Measurements from ENCODE around the gene BCL11A. TPM values are rescaled to one million over a fixed set of nuclear protein-coding genes. Genes with fewer than 3 reads are reported as not detected.
A peak's percentile ranks its signal among the peaks of the same experiment; 100 is the strongest.

The BCL11A gene
- total RNA-seq, 5 donors from 2014 or later (not counting 1 experiment from before 2014, with no cell fraction given), result 3.6 to 11.9 (median 5.6) TPM

GRCh38 chr2:60513191-60513590, 40.3 kb downstream of the BCL11A start:
- CTCF ChIA-PET, result no interaction called here
- peaks cover 13 to 38% of the 10 kb centered on the region in 2 donors for H3K27me3 Mint-ChIP-seq
- Histone ChIP-seq H3K27ac (ENCODE audit: low read length) (no peak overlapping the region), H3K36me3 (ENCODE audit: control insufficient read depth in 2 of 2, extremely low read depth in 1 of 2, insufficient read depth in 1 of 2, low read length in 1 of 2) (peaks cover 0 to 4% of the 10 kb centered on the region in 2 donors), H3K4me3 (ENCODE audit: control insufficient read depth in 1 of 2, extremely low read depth in 1 of 2, low read length in 1 of 2) (no peak overlapping the region), H3K27me3 (replicated peaks in 1 of 2; ENCODE audit: control insufficient read depth in 2 of 2, extremely low read depth in 1 of 2, insufficient read depth in 2 of 2, low read length in 1 of 2) (peaks cover 0 to 26% of the 10 kb centered on the region in 2 experiments), H3K4me1 (ENCODE audit: control insufficient read depth in 1 of 2, extremely low read depth in 1 of 2, insufficient read depth in 2 of 2, low read length in 2 of 2) (peaks cover 9 to 23% of the 10 kb centered on the region in 2 experiments), H3K9me3 (no peaks in the 10 kb centered on the region)
- POLR2A ChIA-PET, result no interaction called here
- 100% methylated on average over 1 of the region's 5 CpGs for WGBS (ENCODE audit: insufficient coverage)
- peaks cover 0 to 9% (median 6%) of the 10 kb centered on the region in 3 donors for H3K4me1 Mint-ChIP-seq
- DNase-seq (no peak), ATAC-seq (replicated peaks in 1 of 4) (no peak)
- H3K27ac Mint-ChIP-seq, result no peak overlapping the region
- no peaks in the 10 kb centered on the region for H3K36me3 Mint-ChIP-seq
- no peak overlapping the region for H3K4me3 Mint-ChIP-seq
- no peaks in the 10 kb centered on the region for H3K9me3 Mint-ChIP-seq

DNA sequence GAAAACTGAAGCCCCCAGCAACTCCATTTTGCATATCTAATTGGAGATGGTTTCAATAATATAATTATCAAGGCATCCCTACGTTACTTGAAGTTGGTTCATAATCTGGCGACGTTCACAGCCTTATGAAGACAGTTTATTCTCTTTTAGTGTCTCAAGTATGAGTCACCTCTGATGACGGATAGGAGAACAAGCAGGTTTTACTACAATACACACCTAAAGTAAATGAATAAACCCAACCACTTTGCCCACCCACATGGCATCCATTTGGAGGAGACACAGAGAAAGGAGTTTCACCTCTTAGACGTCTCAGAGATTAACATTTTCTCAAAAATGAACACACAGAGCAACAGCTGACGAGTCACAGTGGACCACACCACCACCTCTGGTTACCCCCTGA, 40.8 kb downstream of the BCL11A start:
- Mint-ChIP-seq H3K4me1 (peaks cover 0 to 9% (median 6%) of the 10 kb centered on the region in 3 donors), H3K36me3 (no peaks in the 10 kb centered on the region), H3K4me3 (no peak overlapping the region), H3K27me3 (peaks cover 17 to 38% of the 10 kb centered on the region in 2 donors), H3K9me3 (no peaks in the 10 kb centered on the region), H3K27ac (no peak overlapping the region)
- ChIA-PET POLR2A (no interaction called here), CTCF (interaction anchor here in 1 of 2 donors (0.6 kb wide), 1 partner anchor 49 kb away, joined by 3 read pairs; no protein-coding TSS in a partner anchor)
- H3K4me3 ChIP-seq (ENCODE audit: control insufficient read depth in 1 of 2, extremely low read depth in 1 of 2, low read length in 1 of 2), result no peak overlapping the region
- DNase-seq, result no peak
- peaks cover 0 to 4% of the 10 kb centered on the region in 2 donors for H3K36me3 ChIP-seq (ENCODE audit: control insufficient read depth in 2 of 2, extremely low read depth in 1 of 2, insufficient read depth in 1 of 2, low read length in 1 of 2)
- 70% methylated on average over 2 of the region's 6 CpGs for WGBS (ENCODE audit: insufficient coverage)
- H3K4me1 ChIP-seq (ENCODE audit: control insufficient read depth in 1 of 2, extremely low read depth in 1 of 2, insufficient read depth in 2 of 2, low read length in 2 of 2), result peaks cover 10 to 27% of the 10 kb centered on the region in 2 experiments
- no peak overlapping the region for H3K27ac ChIP-seq (ENCODE audit: low read length)
- no peak for ATAC-seq (replicated peaks in 1 of 4)
- peaks cover 0 to 26% of the 10 kb centered on the region in 2 experiments for H3K27me3 ChIP-seq (replicated peaks in 1 of 2; ENCODE audit: control insufficient read depth in 2 of 2, extremely low read depth in 1 of 2, insufficient read depth in 2 of 2, low read length in 1 of 2)
- no peaks in the 10 kb centered on the region for H3K9me3 ChIP-seq

DNA sequence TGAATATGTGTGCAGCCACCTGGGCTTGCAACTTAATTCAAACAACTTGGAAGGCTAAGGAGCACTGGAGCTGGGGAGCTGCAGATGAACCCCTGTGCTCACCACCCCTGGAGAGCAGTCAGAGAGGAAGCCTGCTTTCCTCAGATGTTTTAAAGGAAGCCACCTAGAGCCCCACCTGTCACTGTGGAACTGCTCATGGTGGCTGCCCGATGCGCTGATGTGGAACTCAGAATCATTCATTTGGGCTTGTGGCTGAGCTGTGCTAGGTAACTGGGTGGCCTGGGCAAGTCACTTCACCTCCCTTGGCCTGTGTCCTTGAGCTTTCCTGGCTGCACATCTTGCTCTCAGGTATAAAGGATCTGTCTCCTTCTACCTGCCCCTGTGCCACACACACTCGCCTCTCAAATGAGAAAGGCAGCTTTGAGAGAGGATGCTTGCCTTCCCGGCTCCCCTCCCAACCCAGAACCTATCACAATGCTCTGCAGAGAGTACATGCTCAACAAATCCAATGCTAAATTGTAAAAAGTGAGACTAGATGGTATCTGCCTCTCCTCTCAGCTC, 41.3 kb downstream of the BCL11A start:
- Histone ChIP-seq H3K36me3 (ENCODE audit: control insufficient read depth in 2 of 2, extremely low read depth in 1 of 2, insufficient read depth in 1 of 2, low read length in 1 of 2) (peaks cover 0 to 4% of the 10 kb centered on the region in 2 donors), H3K4me3 (ENCODE audit: control insufficient read depth in 1 of 2, extremely low read depth in 1 of 2, low read length in 1 of 2) (no peak overlapping the region), H3K27ac (ENCODE audit: low read length) (no peak overlapping the region), H3K27me3 (replicated peaks in 1 of 2; ENCODE audit: control insufficient read depth in 2 of 2, extremely low read depth in 1 of 2, insufficient read depth in 2 of 2, low read length in 1 of 2) (peaks cover 0 to 26% of the 10 kb centered on the region in 2 experiments), H3K4me1 (ENCODE audit: control insufficient read depth in 1 of 2, extremely low read depth in 1 of 2, insufficient read depth in 2 of 2, low read length in 2 of 2) (peaks cover 10 to 31% of the 10 kb centered on the region in 2 experiments), H3K9me3 (no peaks in the 10 kb centered on the region)
- ChIA-PET POLR2A (no interaction called here), CTCF (interaction anchor here in 1 of 2 donors (0.6 kb wide), 1 partner anchor 49 kb away, joined by 3 read pairs; no protein-coding TSS in a partner anchor)
- ATAC-seq (replicated peaks in 1 of 4), result no peak
- peaks cover 0 to 14% (median 6%) of the 10 kb centered on the region in 3 donors for H3K4me1 Mint-ChIP-seq
- H3K4me3 Mint-ChIP-seq, result no peak overlapping the region
- DNase-seq, result no peak
- no peak overlapping the region for H3K27ac Mint-ChIP-seq
- H3K36me3 Mint-ChIP-seq, result no peaks in the 10 kb centered on the region
- H3K27me3 Mint-ChIP-seq, result peaks cover 17 to 38% of the 10 kb centered on the region in 2 donors
- no peaks in the 10 kb centered on the region for H3K9me3 Mint-ChIP-seq
- WGBS (ENCODE audit: insufficient coverage), result 47% methylated on average over 2 of the region's 4 CpGs

- H3K36me3 Mint-ChIP-seq, result no peaks in the 10 kb centered on the region
- no peak overlapping the region for H3K4me3 Mint-ChIP-seq
- no peak overlapping the region for H3K4me3 ChIP-seq (ENCODE audit: control insufficient read depth in 1 of 2, extremely low read depth in 1 of 2, low read length in 1 of 2)
- no peak overlapping the region for H3K27ac ChIP-seq (ENCODE audit: low read length)
- WGBS (ENCODE audit: insufficient coverage), result no CpG with 5 or more reads among the region's 2 CpGs
- peaks cover 0 to 30% of the 10 kb centered on the region in 2 experiments for H3K27me3 ChIP-seq (replicated peaks in 1 of 2; ENCODE audit: control insufficient read depth in 2 of 2, extremely low read depth in 1 of 2, insufficient read depth in 2 of 2, low read length in 1 of 2)
- no peak for ATAC-seq (replicated peaks in 1 of 4)
- peaks cover 0 to 4% of the 10 kb centered on the region in 2 donors for H3K36me3 ChIP-seq (ENCODE audit: control insufficient read depth in 2 of 2, extremely low read depth in 1 of 2, insufficient read depth in 1 of 2, low read length in 1 of 2)
- no peaks in the 10 kb centered on the region for H3K9me3 Mint-ChIP-seq
- CTCF ChIA-PET, result no interaction called here
- POLR2A ChIA-PET, result no interaction called here
- no peaks in the 10 kb centered on the region for H3K9me3 ChIP-seq
- H3K4me1 Mint-ChIP-seq, result peaks cover 0 to 19% (median 6%) of the 10 kb centered on the region in 3 donors
- H3K4me1 ChIP-seq (ENCODE audit: control insufficient read depth in 1 of 2, extremely low read depth in 1 of 2, insufficient read depth in 2 of 2, low read length in 2 of 2), result peaks cover 10 to 30% of the 10 kb centered on the region in 2 experiments
- H3K27me3 Mint-ChIP-seq, result peaks cover 17 to 45% of the 10 kb centered on the region in 2 donors
- H3K27ac Mint-ChIP-seq, result no peak overlapping the region
- DNase-seq, result no peak
These were observed 42.7 kb downstream of the BCL11A start for GRCh38 chr2:60510713-60511112.

GRCh38 chr2:60509066-60509465, 44.4 kb downstream of the BCL11A start:
- Histone ChIP-seq H3K27me3 (replicated peaks in 1 of 2; ENCODE audit: control insufficient read depth in 2 of 2, extremely low read depth in 1 of 2, insufficient read depth in 2 of 2, low read length in 1 of 2) (peaks cover 0 to 34% of the 10 kb centered on the region in 2 experiments), H3K9me3 (no peaks in the 10 kb centered on the region), H3K27ac (ENCODE audit: low read length) (no peak overlapping the region), H3K36me3 (ENCODE audit: control insufficient read depth in 2 of 2, extremely low read depth in 1 of 2, insufficient read depth in 1 of 2, low read length in 1 of 2) (peaks cover 0 to 4% of the 10 kb centered on the region in 2 donors), H3K4me3 (ENCODE audit: control insufficient read depth in 1 of 2, extremely low read depth in 1 of 2, low read length in 1 of 2) (no peak overlapping the region), H3K4me1 (ENCODE audit: control insufficient read depth in 1 of 2, extremely low read depth in 1 of 2, insufficient read depth in 2 of 2, low read length in 2 of 2) (peaks cover 10 to 30% of the 10 kb centered on the region in 2 experiments)
- Mint-ChIP-seq H3K27ac (no peak overlapping the region), H3K4me3 (no peak overlapping the region), H3K27me3 (peaks cover 23 to 50% of the 10 kb centered on the region in 2 donors), H3K4me1 (peaks cover 0 to 10% (median 0%) of the 10 kb centered on the region in 3 donors), H3K9me3 (no peaks in the 10 kb centered on the region), H3K36me3 (no peaks in the 10 kb centered on the region)
- ATAC-seq (replicated peaks in 1 of 4), result no peak
- CTCF ChIA-PET, result no interaction called here
- 90% methylated on average over 2 of the region's 8 CpGs for WGBS (ENCODE audit: insufficient coverage)
- DNase-seq, result no peak
- POLR2A ChIA-PET, result interaction anchor here in 1 of 2 donors (0.5 kb wide), 1 partner anchor 104 kb away, joined by 4 read pairs; no protein-coding TSS in a partner anchor

DNA sequence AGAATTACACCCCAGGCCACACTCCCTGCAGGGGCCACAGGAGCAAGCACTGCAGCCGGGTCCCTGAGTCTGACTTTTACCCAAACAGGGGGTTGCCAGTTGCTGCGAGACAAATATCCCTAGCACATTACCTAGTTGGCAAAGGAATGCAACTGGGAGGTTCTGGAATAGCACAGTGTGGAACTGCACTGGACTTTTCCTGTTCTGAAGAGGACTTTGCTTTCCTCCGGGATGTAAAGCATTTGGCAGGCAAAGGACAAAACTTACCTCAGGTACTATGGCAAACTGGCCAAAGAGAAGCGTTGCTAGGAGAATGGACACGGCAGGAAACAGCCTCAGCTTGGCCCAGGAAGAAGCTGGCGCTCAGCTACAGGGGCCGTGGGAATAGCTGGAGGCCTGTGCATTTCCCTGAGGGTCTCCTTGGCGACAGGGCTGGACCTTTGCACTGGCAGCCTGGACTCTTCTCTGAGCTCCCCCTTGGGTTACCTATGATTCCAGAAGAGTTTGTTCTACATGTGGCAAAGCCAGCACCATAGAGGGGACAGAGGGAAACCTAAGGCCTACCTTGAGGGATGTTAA, 45.0 kb downstream of the BCL11A start:
- Mint-ChIP-seq H3K27me3 (peaks cover 21 to 49% of the 10 kb centered on the region in 2 donors), H3K4me3 (no peak overlapping the region), H3K36me3 (no peaks in the 10 kb centered on the region), H3K27ac (no peak overlapping the region), H3K9me3 (no peaks in the 10 kb centered on the region), H3K4me1 (peaks cover 0 to 10% (median 0%) of the 10 kb centered on the region in 3 donors)
- 76% methylated on average over 6 of the region's 8 CpGs for WGBS (ENCODE audit: insufficient coverage)
- H3K36me3 ChIP-seq (ENCODE audit: control insufficient read depth in 2 of 2, extremely low read depth in 1 of 2, insufficient read depth in 1 of 2, low read length in 1 of 2), result no peaks in the 10 kb centered on the region
- H3K4me3 ChIP-seq (ENCODE audit: control insufficient read depth in 1 of 2, extremely low read depth in 1 of 2, low read length in 1 of 2), result peak overlapping the region in 1 of 2 donors; percentile 2
- H3K27me3 ChIP-seq (replicated peaks in 1 of 2; ENCODE audit: control insufficient read depth in 2 of 2, extremely low read depth in 1 of 2, insufficient read depth in 2 of 2, low read length in 1 of 2), result peaks cover 0 to 29% of the 10 kb centered on the region in 2 experiments
- ATAC-seq (replicated peaks in 1 of 4) (no peak), DNase-seq (no peak)
- H3K27ac ChIP-seq (ENCODE audit: low read length), result no peak overlapping the region
- ChIA-PET POLR2A (no interaction called here), CTCF (interaction anchor here in 1 of 2 donors (0.7 kb wide), 1 partner anchor 78 kb away, joined by 3 read pairs; no protein-coding TSS in a partner anchor)
- peaks cover 10 to 30% of the 10 kb centered on the region in 2 experiments for H3K4me1 ChIP-seq (ENCODE audit: control insufficient read depth in 1 of 2, extremely low read depth in 1 of 2, insufficient read depth in 2 of 2, low read length in 2 of 2)
- no peaks in the 10 kb centered on the region for H3K9me3 ChIP-seq

Data from T-cell (primary cell).